Measurements from ENCODE around the gene SRRM2.

Gene SRRM2

DNA sequence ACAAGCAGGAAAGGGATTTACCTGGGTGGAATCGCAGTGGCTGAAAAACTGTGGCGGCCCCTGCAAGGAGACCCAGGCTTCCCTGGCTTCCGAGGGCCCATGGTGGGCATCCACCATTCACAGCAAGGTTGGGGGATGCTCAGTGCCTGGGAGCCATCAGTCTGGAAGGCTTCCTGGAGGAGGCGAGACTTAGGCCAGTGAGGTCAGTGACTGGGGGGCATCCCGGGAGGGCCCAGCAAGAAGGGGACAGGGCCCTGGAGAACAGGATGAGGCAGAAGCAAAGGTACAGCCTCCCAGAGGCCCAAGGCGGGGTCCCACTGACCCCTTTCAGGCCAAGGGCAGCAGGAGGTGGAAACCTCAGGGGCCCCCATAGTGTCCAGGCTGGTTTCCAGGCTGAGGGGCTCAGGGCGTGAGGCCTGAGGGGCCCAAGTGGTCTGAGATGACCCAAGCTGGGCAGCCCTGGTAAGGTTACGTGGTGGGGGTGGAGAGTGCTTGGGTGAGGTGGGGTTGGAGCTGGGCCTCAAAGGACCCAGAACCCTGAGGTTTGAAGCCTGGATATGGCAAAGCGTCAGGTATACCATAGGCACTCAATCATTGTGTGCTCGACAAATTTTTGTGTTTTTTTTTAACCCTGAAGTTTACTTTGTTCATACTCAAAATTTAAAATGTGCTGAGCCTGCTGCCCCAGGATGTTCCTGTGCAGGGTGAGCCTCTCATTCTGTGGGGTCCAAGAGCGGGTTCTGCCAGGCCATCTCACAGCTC lies 15.8 kb upstream of the SRRM2 start:
- H3K27ac ChIP-seq = no peak overlapping the region
- TF ChIP-seq, protein P1, sequence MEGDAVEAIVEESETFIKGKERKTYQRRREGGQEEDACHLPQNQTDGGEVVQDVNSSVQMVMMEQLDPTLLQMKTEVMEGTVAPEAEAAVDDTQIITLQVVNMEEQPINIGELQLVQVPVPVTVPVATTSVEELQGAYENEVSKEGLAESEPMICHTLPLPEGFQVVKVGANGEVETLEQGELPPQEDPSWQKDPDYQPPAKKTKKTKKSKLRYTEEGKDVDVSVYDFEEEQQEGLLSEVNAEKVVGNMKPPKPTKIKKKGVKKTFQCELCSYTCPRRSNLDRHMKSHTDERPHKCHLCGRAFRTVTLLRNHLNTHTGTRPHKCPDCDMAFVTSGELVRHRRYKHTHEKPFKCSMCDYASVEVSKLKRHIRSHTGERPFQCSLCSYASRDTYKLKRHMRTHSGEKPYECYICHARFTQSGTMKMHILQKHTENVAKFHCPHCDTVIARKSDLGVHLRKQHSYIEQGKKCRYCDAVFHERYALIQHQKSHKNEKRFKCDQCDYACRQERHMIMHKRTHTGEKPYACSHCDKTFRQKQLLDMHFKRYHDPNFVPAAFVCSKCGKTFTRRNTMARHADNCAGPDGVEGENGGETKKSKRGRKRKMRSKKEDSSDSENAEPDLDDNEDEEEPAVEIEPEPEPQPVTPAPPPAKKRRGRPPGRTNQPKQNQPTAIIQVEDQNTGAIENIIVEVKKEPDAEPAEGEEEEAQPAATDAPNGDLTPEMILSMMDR (conservative IDR thresholded peaks at IDR 0.05) = no peak

DNA sequence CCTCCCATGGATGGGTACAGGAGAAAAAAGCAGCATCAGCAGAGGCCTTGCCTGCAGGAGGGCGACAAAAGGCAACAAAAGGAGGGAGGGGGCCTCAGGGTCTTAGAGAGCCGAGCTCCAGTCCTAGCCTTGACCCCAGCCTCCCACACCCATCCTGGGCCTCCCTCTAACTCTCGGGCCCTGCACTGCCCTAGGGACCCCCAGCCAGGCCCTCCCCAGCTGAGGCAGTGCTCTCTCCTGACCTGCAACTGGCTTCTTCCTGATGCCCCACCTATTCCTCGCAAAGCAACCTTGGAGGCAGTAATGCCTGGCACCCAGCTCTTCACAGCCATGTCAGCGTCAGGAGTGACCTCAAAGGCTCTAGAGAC lies 15.2 kb upstream of the SRRM2 start:
- TF ChIP-seq, protein P1 (conservative IDR thresholded peaks at IDR 0.05) = no peak
- no peak overlapping the region for H3K27ac ChIP-seq

DNA sequence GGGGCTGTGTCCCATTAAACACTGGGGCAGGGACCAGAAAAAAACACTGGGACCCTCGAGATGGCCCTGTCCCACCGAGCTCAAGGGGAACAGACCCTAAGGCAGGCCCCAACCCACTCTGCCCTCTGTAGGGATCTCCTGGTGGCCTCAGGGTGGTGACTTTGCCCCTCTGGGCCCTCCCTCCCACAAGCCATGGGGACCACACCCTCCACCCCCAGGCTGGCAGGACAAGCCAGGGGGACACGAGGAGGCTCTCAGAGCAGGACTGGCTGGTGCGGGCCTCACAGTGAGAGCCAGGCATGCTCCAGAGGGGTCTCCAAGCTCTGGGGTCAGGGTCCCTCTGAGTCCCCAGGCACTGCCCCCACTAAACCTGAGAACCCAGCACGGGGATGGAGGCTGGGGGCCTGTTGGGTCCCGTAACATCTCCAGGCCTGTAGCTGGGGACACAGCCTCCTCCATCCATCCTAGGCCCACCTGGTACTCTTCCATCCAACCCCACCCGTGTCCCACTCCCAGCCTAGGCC lies 14.5 kb upstream of the SRRM2 start:
- TF ChIP-seq, protein P1 (conservative IDR thresholded peaks at IDR 0.05) = no peak
- H3K27ac ChIP-seq = no peak overlapping the region

DNA sequence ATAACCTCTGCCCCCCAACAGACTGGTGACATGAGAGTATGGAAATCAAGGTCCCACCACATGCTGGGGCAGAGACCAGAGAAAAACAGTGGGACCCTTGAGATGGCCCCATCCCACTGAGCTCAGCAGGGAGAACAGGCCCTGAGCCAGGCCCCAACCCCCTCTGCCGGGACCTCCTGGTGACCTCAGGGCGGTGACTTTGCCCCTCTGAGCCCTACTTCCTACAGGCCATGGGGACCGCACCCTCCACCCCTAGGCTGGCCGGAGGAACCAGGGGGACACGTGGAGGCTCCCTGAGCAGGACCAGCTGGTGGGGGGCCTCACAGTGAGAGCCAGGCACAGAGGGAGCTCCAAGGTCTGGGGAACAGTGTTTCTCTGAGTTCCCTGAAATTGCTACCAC lies 13.8 kb upstream of the SRRM2 start:
- no peak overlapping the region for H3K27ac ChIP-seq

DNA sequence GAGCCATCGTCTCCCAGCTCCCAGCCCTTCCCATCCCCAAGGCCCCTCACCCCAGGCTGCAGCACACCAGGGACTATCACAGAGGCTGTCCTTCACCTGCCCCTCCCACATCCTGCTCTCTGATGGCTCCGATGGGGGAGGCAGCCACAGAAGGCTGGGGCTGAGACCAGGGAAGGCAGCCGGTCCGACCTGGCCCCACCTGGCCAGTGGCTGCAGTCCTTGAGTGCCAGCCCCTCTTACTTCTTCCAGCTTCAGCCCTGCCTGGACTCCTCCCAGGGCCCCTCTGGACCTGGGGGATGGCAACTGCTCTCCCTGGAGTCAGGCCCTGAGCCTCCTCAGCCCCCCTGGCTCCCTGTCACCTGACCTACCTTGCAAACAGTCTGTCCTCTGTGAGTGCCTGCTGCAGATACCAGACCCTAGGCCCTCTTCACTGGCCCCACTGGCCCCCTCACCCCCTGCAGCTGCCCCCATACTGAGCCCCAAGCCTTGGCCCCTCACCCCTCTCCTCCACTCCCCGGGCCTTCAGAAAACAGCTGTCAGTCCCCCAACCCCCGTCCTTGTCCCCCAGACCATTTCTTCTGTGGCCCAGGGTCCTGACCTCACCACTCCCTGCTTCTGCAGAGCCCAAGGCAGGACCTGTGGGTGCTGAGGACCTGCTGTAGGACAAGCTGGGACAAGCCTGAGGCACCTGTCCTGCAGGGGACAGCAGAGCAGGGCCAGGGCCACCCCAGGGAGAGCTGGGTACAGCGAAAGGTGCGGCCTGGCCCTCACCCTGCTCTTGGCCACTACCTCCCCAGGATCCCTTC lies 12.6 kb upstream of the SRRM2 start:
- TF ChIP-seq, protein P1 (conservative IDR thresholded peaks at IDR 0.05) = no peak
- H3K27ac ChIP-seq = no peak overlapping the region

More for the DNA sequence above, 13.8 kb upstream of the SRRM2 start:
- TF ChIP-seq, protein P1 (conservative IDR thresholded peaks at IDR 0.05) = no peak

DNA sequence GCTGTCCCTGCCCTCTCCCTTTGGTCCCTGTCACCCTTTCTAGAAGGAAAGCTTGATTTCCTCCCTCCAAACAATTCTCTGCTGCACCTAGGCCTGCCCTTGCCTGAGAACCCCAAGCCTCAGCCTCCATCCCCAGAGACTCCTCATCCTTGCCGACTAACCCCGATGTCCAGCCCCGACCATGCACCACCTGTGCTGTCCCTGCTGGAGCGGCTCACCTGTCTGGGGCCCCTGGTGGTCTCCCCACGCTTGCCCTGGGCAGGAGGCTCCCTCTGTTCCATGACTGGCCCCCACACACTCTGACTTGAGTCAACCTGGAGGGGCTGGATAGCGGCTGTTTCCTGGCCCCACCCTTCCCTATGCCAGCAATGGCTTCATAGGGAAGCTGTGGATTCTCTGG lies 12.0 kb upstream of the SRRM2 start:
- no peak overlapping the region for H3K27ac ChIP-seq
- TF ChIP-seq, protein P1 (conservative IDR thresholded peaks at IDR 0.05) = no peak

DNA sequence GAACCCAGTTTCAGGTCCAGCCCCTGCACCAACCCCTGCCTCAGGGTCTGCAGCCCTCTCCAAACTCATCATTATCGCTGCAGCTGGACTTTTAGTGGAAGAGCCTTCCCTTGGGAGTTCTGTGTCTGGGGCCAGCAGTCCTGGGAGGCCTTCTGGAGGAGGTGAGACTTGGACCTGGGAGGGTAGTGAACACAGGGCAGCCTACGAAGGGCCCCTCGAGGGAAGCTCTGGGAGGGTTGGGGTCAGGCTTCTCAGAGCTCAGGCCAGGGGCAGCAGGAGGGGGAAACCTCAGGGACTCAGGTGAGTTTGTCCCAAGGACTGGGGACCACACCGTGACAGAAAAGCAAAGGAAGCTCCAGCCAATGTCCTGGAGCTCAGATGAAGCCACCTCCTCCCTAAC lies 11.3 kb upstream of the SRRM2 start:
- TF ChIP-seq, protein P1 (conservative IDR thresholded peaks at IDR 0.05) = no peak

More for the DNA sequence above, 11.3 kb upstream of the SRRM2 start:
- no peak overlapping the region for H3K27ac ChIP-seq

Measured in VCaP (cell line).